Stimulated activated CD4-positive, alpha-beta T cell treated with anti-CD3 and anti-CD28 coated beads, Interleukin-12 subunit alpha, Interleukin-12 subunit beta, amount 100 ng/mL, for 48 hours (primary cell): ENCODE measurements around the gene SPAG9.
A peak's percentile ranks its signal among the peaks of the same experiment; 100 is the strongest.

Source experiments
- DNase-seq, 3 donors: peaks; one replicate each; pipeline ENCODE4 v3.0.0-alpha.2; 2020; ENCODE audit warnings: low read depth in 2 of 3, low spot score in 1 of 3

The SPAG9 gene

GRCh38 chr17:50989149-50989548 is 131.5 kb downstream of the SPAG9 start:
- no peak for DNase-seq

DNA sequence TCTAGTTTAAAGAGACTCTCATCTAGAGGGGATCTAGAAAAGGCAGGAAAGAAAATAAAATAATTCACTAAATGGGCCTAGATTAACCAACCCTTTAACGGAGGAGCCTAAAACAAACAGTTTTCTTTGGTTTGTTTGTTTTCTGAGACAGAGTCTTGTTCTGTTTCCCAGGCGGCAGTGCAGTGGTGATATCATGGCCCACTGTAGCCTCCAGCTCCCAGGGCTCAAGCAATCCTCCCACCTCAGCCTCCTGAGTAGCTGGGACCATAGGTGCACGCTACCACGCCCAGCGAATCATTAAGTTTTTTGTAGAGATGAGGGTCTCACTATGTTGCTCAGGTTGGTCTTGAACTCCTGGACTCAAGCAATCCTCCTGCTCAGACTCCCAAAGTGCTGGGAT is 132.2 kb downstream of the SPAG9 start:
- no peak for DNase-seq

- DNase-seq: no peak
These were observed 133.5 kb downstream of the SPAG9 start for GRCh38 chr17:50986989-50987660.

DNA sequence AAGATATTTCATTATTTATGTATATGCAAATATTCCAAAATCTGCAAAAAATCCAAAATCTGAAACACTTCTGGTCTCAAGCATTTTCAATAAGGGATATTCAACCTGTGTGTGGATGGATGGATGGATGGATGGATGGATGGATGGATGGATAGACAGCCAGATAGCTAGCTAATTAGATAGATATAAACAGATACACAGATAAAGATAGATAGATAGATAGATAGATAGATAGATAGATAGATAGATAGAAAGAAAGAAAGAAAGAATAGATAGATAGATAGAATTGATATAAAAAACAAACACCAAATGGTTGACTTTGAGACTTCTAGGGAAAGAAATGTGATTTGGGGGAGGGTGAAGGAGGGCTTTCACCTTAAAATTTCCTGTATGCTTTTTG is 139.4 kb downstream of the SPAG9 start:
- no peak for DNase-seq

DNA sequence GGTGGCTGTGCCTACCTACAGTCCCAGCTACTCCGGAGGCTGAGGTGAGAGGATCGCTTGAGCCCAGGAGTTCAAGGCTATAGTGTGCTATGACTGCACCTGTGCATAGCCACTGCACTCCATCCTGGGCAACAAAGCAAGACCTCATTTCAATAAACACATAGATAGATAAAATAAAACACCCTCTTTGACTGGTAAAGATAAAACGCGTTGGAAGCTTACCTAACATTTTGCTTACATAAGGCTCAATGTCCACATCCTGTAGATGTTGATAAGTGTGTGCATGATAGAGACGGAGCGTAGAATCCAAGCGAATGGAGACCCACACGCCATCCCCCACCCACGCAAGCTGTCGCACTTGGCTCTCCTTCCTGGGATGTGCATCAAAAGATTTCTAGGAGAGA is 141.1 kb downstream of the SPAG9 start:
- DNase-seq: no peak

GRCh38 chr17:50977487-50978159 is 143.0 kb downstream of the SPAG9 start:
- DNase-seq: no peak

DNA sequence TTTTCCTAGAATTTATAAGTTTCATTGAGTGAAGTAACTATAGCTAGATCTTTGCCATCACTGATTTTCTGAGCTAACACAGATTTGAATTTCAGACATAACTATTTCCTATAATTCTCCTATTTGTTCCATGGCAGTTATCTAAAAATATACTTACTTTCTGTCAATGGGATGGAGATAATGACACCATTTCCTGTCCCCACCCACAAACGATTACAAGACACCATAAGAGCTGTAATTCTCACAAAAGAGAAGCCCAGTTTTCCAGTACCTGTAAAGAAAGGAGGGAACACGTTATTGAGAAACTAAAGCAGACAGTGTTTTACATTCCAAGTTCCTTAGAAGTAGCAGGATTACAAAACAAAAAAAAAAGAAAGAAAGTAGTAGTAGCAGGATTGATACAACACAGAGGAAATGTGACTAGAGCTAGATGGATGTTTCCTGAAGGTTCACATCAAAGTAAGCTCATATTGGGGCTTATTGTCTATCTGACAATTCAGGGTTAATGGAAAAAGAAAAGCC is 143.7 kb downstream of the SPAG9 start:
- DNase-seq: no peak

GRCh38 chr17:50973557-50974494 is 146.8 kb downstream of the SPAG9 start:
- DNase-seq: no peak

- no peak for DNase-seq
These were observed 148.1 kb downstream of the SPAG9 start for GRCh38 chr17:50972577-50972976.

DNA sequence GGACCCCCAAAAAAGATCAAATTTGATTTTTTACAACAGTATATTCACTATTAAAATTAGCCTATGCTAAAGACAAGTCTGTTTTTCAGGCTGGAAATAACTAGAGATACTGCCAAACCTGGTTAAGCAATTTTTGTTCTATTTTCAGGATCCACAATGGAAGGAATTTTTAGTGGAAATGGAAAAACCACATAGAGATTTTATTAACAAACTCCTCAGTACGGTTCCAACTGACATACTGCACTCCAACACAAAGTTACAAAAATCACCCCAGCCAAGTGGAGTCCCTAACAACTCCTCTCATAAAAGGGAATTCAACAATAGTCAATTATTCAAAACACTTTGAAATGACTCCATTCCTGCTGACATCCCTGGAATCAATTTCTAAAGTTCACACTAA is 152.9 kb downstream of the SPAG9 start:
- no peak for DNase-seq

DNA sequence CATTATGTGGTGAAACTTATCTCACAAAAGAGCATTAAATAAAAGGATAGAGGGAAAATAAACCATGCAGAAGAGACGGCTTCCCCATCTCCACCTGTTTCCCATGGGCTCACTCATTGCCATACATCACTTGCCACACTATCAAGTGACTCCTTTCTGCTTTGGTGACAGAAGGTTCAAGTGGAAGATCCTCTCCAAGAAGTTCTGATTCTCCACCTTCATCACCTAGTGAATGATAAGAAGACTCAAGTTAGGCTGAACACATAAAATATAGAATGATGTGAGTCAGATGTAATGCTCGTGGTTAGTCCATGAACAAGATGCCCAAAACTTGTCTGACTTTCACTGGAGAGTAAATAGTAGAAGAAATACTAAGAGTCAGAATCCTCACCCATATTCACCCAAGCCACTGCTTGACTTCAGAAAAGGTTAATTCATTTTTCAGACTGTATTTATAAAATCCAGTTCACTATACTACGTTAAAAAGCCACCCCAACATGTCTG is 154.5 kb downstream of the SPAG9 start:
- no peak for DNase-seq

GRCh38 chr17:50963139-50963538 is 157.5 kb downstream of the SPAG9 start:
- DNase-seq: no peak

GRCh38 chr17:50961282-50962220 is 159.1 kb downstream of the SPAG9 start:
- DNase-seq: no peak

GRCh38 chr17:50959341-50959740 is 161.3 kb downstream of the SPAG9 start:
- no peak for DNase-seq

DNA sequence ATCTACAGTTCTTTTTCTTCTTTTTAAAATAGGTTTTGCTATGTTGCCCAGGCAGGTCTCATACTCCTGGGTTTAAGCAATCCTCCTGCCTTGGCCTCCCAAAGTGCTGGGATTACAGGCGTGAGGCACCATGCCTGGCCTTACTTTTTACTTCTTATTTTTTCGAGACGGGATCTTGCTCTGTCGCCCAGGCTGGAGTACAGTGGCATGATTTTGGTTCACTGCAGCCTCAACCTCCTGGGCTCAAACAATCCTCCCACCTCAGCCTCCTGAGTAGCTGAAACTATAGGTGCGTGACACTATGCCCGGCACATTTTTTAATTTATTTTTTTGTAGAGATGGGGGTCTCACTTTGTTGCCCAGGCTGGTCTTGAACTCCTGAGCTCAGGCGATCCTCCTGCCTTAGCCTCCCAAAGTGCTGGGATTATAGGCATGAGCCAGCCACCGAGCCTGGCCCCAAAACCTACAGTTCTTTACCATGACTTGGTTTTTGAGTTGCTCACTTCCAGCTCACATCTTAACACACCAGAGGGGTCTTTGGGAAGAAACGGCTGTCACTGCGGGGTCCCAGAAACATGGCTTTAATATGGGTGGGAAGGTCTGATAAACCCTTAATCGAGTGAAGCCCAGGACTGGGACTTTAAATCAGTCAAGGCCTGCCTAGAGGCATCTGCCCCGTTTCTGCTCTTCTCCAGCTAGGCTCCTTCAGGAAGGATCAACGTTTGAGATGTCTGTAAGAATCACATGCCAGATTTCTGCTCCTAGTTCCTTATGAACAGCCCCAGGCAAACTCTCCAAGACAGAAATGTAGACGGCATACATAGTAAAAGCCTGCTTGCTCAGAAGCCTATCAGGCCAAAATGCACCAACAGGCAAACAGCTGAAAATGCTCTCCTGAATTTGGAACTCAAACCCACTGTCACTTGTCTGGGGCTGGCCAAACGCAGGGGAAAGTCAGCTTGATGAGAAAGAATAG is 162.8 kb downstream of the SPAG9 start:
- no peak for DNase-seq

DNA sequence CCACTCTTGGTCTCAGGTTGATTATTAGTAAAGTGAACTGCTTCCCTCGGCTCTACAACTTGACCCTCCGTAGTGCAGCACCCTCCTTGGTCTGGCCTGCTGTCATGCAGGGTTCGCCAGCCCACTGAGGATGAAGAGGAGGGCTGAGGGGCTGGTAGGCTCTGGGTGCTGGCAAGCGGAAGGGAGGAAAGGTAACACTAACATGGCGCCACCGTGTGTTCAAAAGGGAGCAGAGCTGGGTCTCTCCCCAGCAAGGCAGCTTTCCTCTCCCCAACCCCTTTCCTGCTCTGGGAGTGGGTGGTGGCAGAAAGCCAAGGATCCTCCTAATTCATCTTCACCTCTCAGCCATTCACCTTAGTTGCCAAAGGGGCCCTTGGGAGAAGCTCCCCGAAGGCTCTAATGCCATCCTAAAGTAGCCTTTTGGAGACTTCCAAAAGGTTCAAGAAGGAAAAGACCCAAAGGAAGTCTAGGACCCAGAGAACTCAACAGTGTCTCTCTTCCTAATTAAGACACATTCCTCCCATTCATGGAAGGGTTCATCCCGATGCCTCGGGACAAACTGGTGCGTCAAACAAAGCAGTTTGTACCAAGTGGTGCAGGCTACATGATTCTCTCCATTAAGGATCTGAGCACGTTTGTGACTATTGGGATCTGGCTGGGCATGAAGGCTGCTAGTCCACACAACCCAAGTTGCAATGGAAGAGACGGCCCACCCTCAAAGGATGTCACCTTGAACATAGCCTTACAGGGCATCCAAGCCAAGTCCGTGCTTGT is 163.7 kb downstream of the SPAG9 start:
- DNase-seq: peak; percentile 45 to 54 (median 47)

DNA sequence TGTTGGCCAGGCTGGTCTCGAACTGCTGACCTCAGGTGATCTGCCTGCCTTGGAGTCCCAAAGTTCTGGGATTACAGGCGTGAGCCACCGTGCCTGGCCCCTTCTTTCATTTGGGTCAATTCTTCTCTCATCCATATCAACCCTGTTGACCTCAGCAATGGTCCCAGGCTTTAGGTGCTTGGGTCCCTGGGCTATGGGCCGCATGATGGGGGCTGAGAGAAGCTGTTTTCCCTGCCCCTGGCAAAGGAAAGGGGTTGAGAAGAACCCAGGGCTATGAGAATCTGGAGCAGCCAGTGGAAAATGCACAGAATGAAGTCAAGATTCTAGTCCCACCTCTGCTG is 164.3 kb downstream of the SPAG9 start:
- no peak for DNase-seq

- no peak for DNase-seq
These were observed 165.0 kb downstream of the SPAG9 start for GRCh38 chr17:50955667-50956120.
